ENCODE data around the gene GORASP2.

GORASP2 gene

GRCh38 chr2:170999654-171000053 lies 70.6 kb downstream of the GORASP2 start:
- TF ChIP-seq CTCF (IDR thresholded peaks at IDR 0.05; ENCODE audit: low read length) (no peak), EZH2 (IDR thresholded peaks at IDR 0.05; ENCODE audit: borderline replicate concordance, low read length) (no peak)
- Histone ChIP-seq H3K4me2 (ENCODE audit: low read length) (no peak overlapping the region), H3K27ac (ENCODE audit: low read depth, low read length, poor library complexity, severe bottlenecking) (no peak overlapping the region), H3K4me3 (ENCODE audit: low read depth, low read length, poor library complexity, severe bottlenecking) (no peak overlapping the region), H3K9me2 (ENCODE audit: low read depth, low read length) (no peaks in the 10 kb centered on the region), H3K4me1 (ENCODE audit: insufficient read depth, low read length, severe bottlenecking) (no peaks in the 10 kb centered on the region), H3K36me3 (ENCODE audit: insufficient read depth, low read length) (peaks cover 83% of the 10 kb centered on the region), H3K9me3 (ENCODE audit: low read length) (no peaks in the 10 kb centered on the region), H3K9ac (ENCODE audit: low read length) (no peak overlapping the region), H4K20me1 (ENCODE audit: insufficient read depth, low read length) (no peaks in the 10 kb centered on the region), H3K27me3 (ENCODE audit: insufficient read depth, low read length) (no peaks in the 10 kb centered on the region), H2AFZ (ENCODE audit: low read length) (no peak overlapping the region), H3F3A (ENCODE audit: insufficient read depth, low read length) (no peaks in the 10 kb centered on the region), H3K79me2 (ENCODE audit: insufficient read depth, low read length) (no peaks in the 10 kb centered on the region)

GRCh38 chr2:171004363-171004762 lies 75.3 kb downstream of the GORASP2 start:
- H2AFZ ChIP-seq (ENCODE audit: low read length): no peak overlapping the region
- no peaks in the 10 kb centered on the region for H3K27me3 ChIP-seq (ENCODE audit: insufficient read depth, low read length)
- no peaks in the 10 kb centered on the region for H3K4me1 ChIP-seq (ENCODE audit: insufficient read depth, low read length, severe bottlenecking)
- H3K36me3 ChIP-seq (ENCODE audit: insufficient read depth, low read length): peaks cover 89% of the 10 kb centered on the region
- H3K4me2 ChIP-seq (ENCODE audit: low read length): no peak overlapping the region
- H3K27ac ChIP-seq (ENCODE audit: low read depth, low read length, poor library complexity, severe bottlenecking): no peak overlapping the region
- no peaks in the 10 kb centered on the region for H3K9me2 ChIP-seq (ENCODE audit: low read depth, low read length)
- no peak for TF ChIP-seq CTCF (IDR thresholded peaks at IDR 0.05; ENCODE audit: low read length)
- TF ChIP-seq EZH2 (IDR thresholded peaks at IDR 0.05; ENCODE audit: borderline replicate concordance, low read length): no peak
- H3F3A ChIP-seq (ENCODE audit: insufficient read depth, low read length): no peaks in the 10 kb centered on the region
- H4K20me1 ChIP-seq (ENCODE audit: insufficient read depth, low read length): no peaks in the 10 kb centered on the region
- H3K9me3 ChIP-seq (ENCODE audit: low read length): no peaks in the 10 kb centered on the region
- H3K9ac ChIP-seq (ENCODE audit: low read length): no peak overlapping the region
- H3K4me3 ChIP-seq (ENCODE audit: low read depth, low read length, poor library complexity, severe bottlenecking): no peak overlapping the region
- no peaks in the 10 kb centered on the region for H3K79me2 ChIP-seq (ENCODE audit: insufficient read depth, low read length)

GRCh38 chr2:171004833-171005232 lies 75.8 kb downstream of the GORASP2 start:
- Histone ChIP-seq H3K9me3 (ENCODE audit: low read length) (no peaks in the 10 kb centered on the region), H3K4me3 (ENCODE audit: low read depth, low read length, poor library complexity, severe bottlenecking) (no peak overlapping the region), H3K9me2 (ENCODE audit: low read depth, low read length) (no peaks in the 10 kb centered on the region), H2AFZ (ENCODE audit: low read length) (no peak overlapping the region), H3K27ac (ENCODE audit: low read depth, low read length, poor library complexity, severe bottlenecking) (no peak overlapping the region), H3K9ac (ENCODE audit: low read length) (no peak overlapping the region), H4K20me1 (ENCODE audit: insufficient read depth, low read length) (no peaks in the 10 kb centered on the region), H3K27me3 (ENCODE audit: insufficient read depth, low read length) (no peaks in the 10 kb centered on the region), H3K4me2 (ENCODE audit: low read length) (no peak overlapping the region), H3F3A (ENCODE audit: insufficient read depth, low read length) (no peaks in the 10 kb centered on the region), H3K79me2 (ENCODE audit: insufficient read depth, low read length) (no peaks in the 10 kb centered on the region), H3K4me1 (ENCODE audit: insufficient read depth, low read length, severe bottlenecking) (no peaks in the 10 kb centered on the region), H3K36me3 (ENCODE audit: insufficient read depth, low read length) (peaks cover 90% of the 10 kb centered on the region)
- no peak for TF ChIP-seq CTCF (IDR thresholded peaks at IDR 0.05; ENCODE audit: low read length)
- TF ChIP-seq EZH2 (IDR thresholded peaks at IDR 0.05; ENCODE audit: borderline replicate concordance, low read length): no peak

All from OCI-LY1 (cell line).